ENCODE results near the gene IGSF5.

Gene IGSF5

GRCh38 chr21:39851002-39851618 is 106.1 kb downstream of the IGSF5 start:
- no peak for ATAC-seq (replicated peaks)
- DNase-seq: no peak
- no peaks in the 10 kb centered on the region for H3K4me1 Mint-ChIP-seq
- H3K36me3 Mint-ChIP-seq: no peaks in the 10 kb centered on the region
- H3K9me3 Mint-ChIP-seq: peaks cover 0 to 4% of the 10 kb centered on the region in 2 donors
- no peak overlapping the region for H3K4me3 Mint-ChIP-seq
- H3K27me3 Mint-ChIP-seq: no peaks in the 10 kb centered on the region
- no peak overlapping the region for H3K27ac Mint-ChIP-seq

Measured in stimulated activated naive B cell treated with anti-CD40 and anti-IgM and Interleukin-4, amounts not matched to agents 10 μg/mL and 1 μg/mL and 100 μg/mL, for 72 hours (primary cell).